MM.1S (cell line): Measurements from ENCODE around the gene GPC1.

Source experiments
- DNase-seq: peaks from one replicate; pipeline ENCODE4 v3.0.0-alpha.2; 2015
- H2AFZ ChIP-seq: fragments of 300-600 bp; sonication (generic); 2 replicates; pipeline ENCODE4 v1.6.0; 2016; ENCODE audit warnings: antibody characterized with exemption, low read length
- H3F3A ChIP-seq: fragments of 300-600 bp; sonication (generic); 2 replicates; pipeline ENCODE4 v1.6.1; 2016; ENCODE audit warnings: mild to moderate bottlenecking, antibody characterized with exemption, low read length, moderate library complexity, mixed read lengths; ENCODE audit not compliant: insufficient read depth
- H3K27ac ChIP-seq: fragments of 300-600 bp; sonication (generic); 2 replicates; pipeline ENCODE4 v1.5.1; 2016; ENCODE audit warnings: mild to moderate bottlenecking, low read length
- H3K27me3 ChIP-seq: fragments of 300-600 bp; sonication (generic); replicated peaks from 2 replicates; pipeline ENCODE4 v1.6.0; 2016; ENCODE audit warnings: low read length; ENCODE audit not compliant: insufficient read depth
- H3K36me3 ChIP-seq: fragments of 300-600 bp; sonication (generic); replicated peaks from 2 replicates; pipeline ENCODE4 v1.6.1; 2016; ENCODE audit warnings: mild to moderate bottlenecking, low read length, mixed read lengths; ENCODE audit not compliant: insufficient read depth
- H3K4me1 ChIP-seq: fragments of 300-600 bp; sonication (generic); 2 replicates; pipeline ENCODE4 v1.6.1; 2016; ENCODE audit warnings: low read length, mixed read lengths
- H3K4me2 ChIP-seq: fragments of 300-600 bp; sonication (generic); 2 replicates; pipeline ENCODE4 v1.6.0; 2016; ENCODE audit warnings: low read depth, low read length
- H3K4me3 ChIP-seq: fragments of 300-600 bp; sonication (generic); 2 replicates; pipeline ENCODE4 v1.5.1; 2016; ENCODE audit warnings: low read length, mixed read lengths
- H3K79me2 ChIP-seq: fragments of 300-600 bp; sonication (generic); 2 replicates; pipeline ENCODE4 v1.6.1; 2016; ENCODE audit warnings: mixed run types, low read length, mixed read lengths
- H3K9ac ChIP-seq: fragments of 300-600 bp; sonication (generic); 2 replicates; pipeline ENCODE4 v1.6.1; 2016; ENCODE audit warnings: low read length, mixed read lengths
- H3K9me2 ChIP-seq: fragments of 300-600 bp; sonication (generic); replicated peaks from 2 replicates; pipeline ENCODE4 v1.6.1; 2016; ENCODE audit warnings: mild to moderate bottlenecking, low read length, mixed read lengths; ENCODE audit not compliant: insufficient read depth
- H3K9me3 ChIP-seq: fragments of 300-600 bp; sonication (generic); replicated peaks from 2 replicates; pipeline ENCODE4 v1.6.1; 2016; ENCODE audit warnings: mild to moderate bottlenecking, low read length, mixed read lengths; ENCODE audit not compliant: insufficient read depth
- H4K20me1 ChIP-seq: fragments of 300-600 bp; sonication (generic); 2 replicates; pipeline ENCODE4 v1.6.1; 2016; ENCODE audit warnings: mild to moderate bottlenecking, low read length, moderate library complexity, mixed read lengths; ENCODE audit not compliant: insufficient read depth
- CTCF ChIP-seq: fragments of 300-600 bp; sonication (generic); IDR thresholded peaks from 2 replicates; pipeline ENCODE4 v1.5.1; 2016; ENCODE audit warnings: antibody characterized with exemption, low read length, mixed read lengths
- EZH2 ChIP-seq: fragments of 300-600 bp; sonication (generic); optimal IDR thresholded peaks from 2 replicates; pipeline ENCODE3; 2017; ENCODE audit warnings: low read depth, mild to moderate bottlenecking, antibody characterized with exemption, low read length, mixed read lengths
- EZH2phosphoT487 ChIP-seq: fragments of 300-600 bp; sonication (generic); IDR thresholded peaks from 2 replicates; pipeline ENCODE4 v1.6.1; 2018; ENCODE audit warnings: antibody characterized with exemption, low read length

Gene GPC1

GRCh38 chr2:240395448-240395847 is 40.0 kb upstream of the GPC1 start:
- H3K9ac ChIP-seq = no peak overlapping the region

GRCh38 chr2:240395896-240396622 is 39.4 kb upstream of the GPC1 start:
- TF ChIP-seq EZH2phosphoT487 (no peak), EZH2 (no peak), CTCF (no peak)
- no peak for DNase-seq
- no peak overlapping the region for H3K9ac ChIP-seq
- H3K36me3 ChIP-seq = no peaks in the 10 kb centered on the region
- H4K20me1 ChIP-seq = no peaks in the 10 kb centered on the region
- H3F3A ChIP-seq = no peaks in the 10 kb centered on the region
- no peak overlapping the region for H3K4me3 ChIP-seq
- no peaks in the 10 kb centered on the region for H3K9me3 ChIP-seq
- H3K27me3 ChIP-seq = peaks cover 33% of the 10 kb centered on the region
- H3K9me2 ChIP-seq = no peaks in the 10 kb centered on the region
- no peak overlapping the region for H2AFZ ChIP-seq
- H3K79me2 ChIP-seq = no peaks in the 10 kb centered on the region
- no peak overlapping the region for H3K27ac ChIP-seq
- H3K4me2 ChIP-seq = no peak overlapping the region
- no peaks in the 10 kb centered on the region for H3K4me1 ChIP-seq

More at GRCh38 chr2:240395448-240395847, 40.0 kb upstream of the GPC1 start:
- Histone ChIP-seq H4K20me1 (no peaks in the 10 kb centered on the region), H3K9me2 (no peaks in the 10 kb centered on the region), H3K27ac (no peak overlapping the region), H3K27me3 (peaks cover 36% of the 10 kb centered on the region), H2AFZ (no peak overlapping the region), H3F3A (no peaks in the 10 kb centered on the region), H3K4me2 (no peak overlapping the region), H3K79me2 (no peaks in the 10 kb centered on the region), H3K9me3 (no peaks in the 10 kb centered on the region), H3K4me3 (no peak overlapping the region), H3K36me3 (no peaks in the 10 kb centered on the region), H3K4me1 (no peaks in the 10 kb centered on the region)
- no peak for DNase-seq
- TF ChIP-seq CTCF (no peak), EZH2phosphoT487 (no peak)

GRCh38 chr2:240396623-240397541 is 38.6 kb upstream of the GPC1 start:
- Histone ChIP-seq H3K9me2 (no peaks in the 10 kb centered on the region), H3K4me2 (no peak overlapping the region), H3K27me3 (peaks cover 38% of the 10 kb centered on the region), H3F3A (no peaks in the 10 kb centered on the region), H2AFZ (no peak overlapping the region), H3K9me3 (no peaks in the 10 kb centered on the region), H3K27ac (no peak overlapping the region), H3K36me3 (no peaks in the 10 kb centered on the region), H3K79me2 (no peaks in the 10 kb centered on the region), H3K9ac (no peak overlapping the region), H4K20me1 (no peaks in the 10 kb centered on the region), H3K4me1 (no peaks in the 10 kb centered on the region), H3K4me3 (no peak overlapping the region)
- no peak for TF ChIP-seq CTCF
- TF ChIP-seq EZH2 = no peak
- TF ChIP-seq EZH2phosphoT487 = no peak
- DNase-seq = no peak
